ENCODE measurements around the gene LGALS3BP.

DNA sequence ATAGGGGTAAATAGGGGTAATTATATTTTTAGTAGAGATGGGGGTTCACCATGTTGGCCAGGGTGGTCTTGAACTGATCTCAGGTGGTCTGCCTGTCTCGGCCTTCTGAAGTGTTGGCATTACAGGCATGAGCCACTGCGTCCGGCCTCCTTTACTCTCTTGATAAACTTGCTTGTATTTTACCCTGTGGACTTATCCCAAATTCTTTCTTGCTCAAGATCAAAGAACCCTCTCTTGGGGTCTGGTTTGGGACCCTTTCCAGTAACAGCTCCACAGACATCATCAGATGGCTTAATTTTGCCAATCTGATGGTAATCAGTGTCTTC, 38.6 kb upstream of the LGALS3BP start:
- TF ChIP-seq, protein P1, sequence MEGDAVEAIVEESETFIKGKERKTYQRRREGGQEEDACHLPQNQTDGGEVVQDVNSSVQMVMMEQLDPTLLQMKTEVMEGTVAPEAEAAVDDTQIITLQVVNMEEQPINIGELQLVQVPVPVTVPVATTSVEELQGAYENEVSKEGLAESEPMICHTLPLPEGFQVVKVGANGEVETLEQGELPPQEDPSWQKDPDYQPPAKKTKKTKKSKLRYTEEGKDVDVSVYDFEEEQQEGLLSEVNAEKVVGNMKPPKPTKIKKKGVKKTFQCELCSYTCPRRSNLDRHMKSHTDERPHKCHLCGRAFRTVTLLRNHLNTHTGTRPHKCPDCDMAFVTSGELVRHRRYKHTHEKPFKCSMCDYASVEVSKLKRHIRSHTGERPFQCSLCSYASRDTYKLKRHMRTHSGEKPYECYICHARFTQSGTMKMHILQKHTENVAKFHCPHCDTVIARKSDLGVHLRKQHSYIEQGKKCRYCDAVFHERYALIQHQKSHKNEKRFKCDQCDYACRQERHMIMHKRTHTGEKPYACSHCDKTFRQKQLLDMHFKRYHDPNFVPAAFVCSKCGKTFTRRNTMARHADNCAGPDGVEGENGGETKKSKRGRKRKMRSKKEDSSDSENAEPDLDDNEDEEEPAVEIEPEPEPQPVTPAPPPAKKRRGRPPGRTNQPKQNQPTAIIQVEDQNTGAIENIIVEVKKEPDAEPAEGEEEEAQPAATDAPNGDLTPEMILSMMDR (conservative IDR thresholded peaks at IDR 0.05): no peak
- TF ChIP-seq EZH2 (IDR thresholded peaks at IDR 0.05; ENCODE audit: low read depth): no peak

Measured in PC-9 (cell line).